ENCODE results near the gene MUC20.

DNA sequence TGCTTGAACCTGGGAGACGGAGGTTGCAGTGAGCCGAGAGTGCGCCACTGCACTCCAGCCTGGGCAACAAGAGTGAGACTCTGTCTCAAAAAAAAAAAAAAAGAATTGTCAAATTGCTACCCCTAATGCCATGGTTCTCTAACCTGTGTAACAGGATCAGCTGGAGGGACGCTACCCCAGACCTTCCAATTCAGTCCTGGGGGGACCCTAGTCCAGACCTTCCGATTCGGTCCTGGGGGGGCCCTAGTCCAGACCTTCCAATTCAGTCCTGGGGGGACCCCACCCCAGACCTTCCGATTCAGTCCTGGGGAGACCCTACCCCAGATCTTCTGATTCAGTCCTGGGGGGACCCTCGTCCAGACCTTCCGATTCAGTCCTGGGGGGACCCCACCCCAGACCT, 29.8 kb upstream of the MUC20 start:
- TF ChIP-seq MGA (IDR thresholded peaks at IDR 0.05) (no peak), SRF (CRISPR knock-in tag; IDR thresholded peaks at IDR 0.05) (no peak), ILK (tag; IDR thresholded peaks at IDR 0.05; ENCODE audit: borderline replicate concordance, low read depth) (no peak), CTCF (IDR thresholded peaks at IDR 0.05 in 2 of 3, conservative IDR thresholded peaks at IDR 0.05 in 1 of 3; ENCODE audit: insufficient read depth in 2 of 3, low read depth in 1 of 3, low read length in 3 of 3) (no peak), SP2 (IDR thresholded peaks at IDR 0.05; ENCODE audit: extremely low read depth, low read depth, low read length, poor library complexity, severe bottlenecking) (no peak), ZNF184 (CRISPR knock-in tag; IDR thresholded peaks at IDR 0.05) (no peak), GABPA (tag; conservative IDR thresholded peaks at IDR 0.05; ENCODE audit: low read depth) (no peak), ATF1 (CRISPR knock-in tag; IDR thresholded peaks at IDR 0.05) (no peak), ATF1 (tag; IDR thresholded peaks at IDR 0.05) (no peak), TARDBP (IDR thresholded peaks at IDR 0.05) (no peak)
- TF ChIP-seq, protein P1, sequence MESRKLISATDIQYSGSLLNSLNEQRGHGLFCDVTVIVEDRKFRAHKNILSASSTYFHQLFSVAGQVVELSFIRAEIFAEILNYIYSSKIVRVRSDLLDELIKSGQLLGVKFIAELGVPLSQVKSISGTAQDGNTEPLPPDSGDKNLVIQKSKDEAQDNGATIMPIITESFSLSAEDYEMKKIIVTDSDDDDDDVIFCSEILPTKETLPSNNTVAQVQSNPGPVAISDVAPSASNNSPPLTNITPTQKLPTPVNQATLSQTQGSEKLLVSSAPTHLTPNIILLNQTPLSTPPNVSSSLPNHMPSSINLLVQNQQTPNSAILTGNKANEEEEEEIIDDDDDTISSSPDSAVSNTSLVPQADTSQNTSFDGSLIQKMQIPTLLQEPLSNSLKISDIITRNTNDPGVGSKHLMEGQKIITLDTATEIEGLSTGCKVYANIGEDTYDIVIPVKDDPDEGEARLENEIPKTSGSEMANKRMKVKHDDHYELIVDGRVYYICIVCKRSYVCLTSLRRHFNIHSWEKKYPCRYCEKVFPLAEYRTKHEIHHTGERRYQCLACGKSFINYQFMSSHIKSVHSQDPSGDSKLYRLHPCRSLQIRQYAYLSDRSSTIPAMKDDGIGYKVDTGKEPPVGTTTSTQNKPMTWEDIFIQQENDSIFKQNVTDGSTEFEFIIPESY (CRISPR knock-in tag; IDR thresholded peaks at IDR 0.05) = no peak
